HL-60 (cell line): ENCODE data around the gene DHX35.

ENCODE experiments used
- DNase-seq, 2 experiments: peaks; one replicate each; pipeline ENCODE4 v3.0.0-alpha.2; 2010 to 2020; ENCODE audit warnings: low read depth in 1 of 2, low spot score in 1 of 2
- H3K27ac ChIP-seq: fragments of 250-450 bp; sonication (Bioruptor Pico); replicated peaks from 2 replicates; pipeline ENCODE4 v1.5.1; 2020; ENCODE audit warnings: mild to moderate bottlenecking, moderate library complexity
- H3K27me3 ChIP-seq: fragments of 250-450 bp; sonication (Bioruptor Pico); 2 replicates; pipeline ENCODE4 v1.5.1; 2021; ENCODE audit warnings: mild to moderate bottlenecking, moderate library complexity; ENCODE audit not compliant: insufficient read depth, poor library complexity, severe bottlenecking
- H3K4me3 ChIP-seq: replicated peaks from 2 replicates; pipeline ENCODE4 v1.5.1; 2011; ENCODE audit warnings: mild to moderate bottlenecking, control low read depth, low read length; ENCODE audit not compliant: insufficient read depth
- GABPA ChIP-seq: IDR thresholded peaks from 2 replicates; pipeline ENCODE4 v1.6.1; 2012; ENCODE audit warnings: low read depth
- POLR2AphosphoS5 ChIP-seq: IDR thresholded peaks from 2 replicates; pipeline ENCODE4 v1.6.1; 2012; ENCODE audit warnings: low read depth
- REST ChIP-seq: IDR thresholded peaks from 2 replicates; pipeline ENCODE4 v1.6.1; 2012; ENCODE audit warnings: low read depth; ENCODE audit not compliant: insufficient replicate concordance
- SPI1 ChIP-seq: IDR thresholded peaks from 2 replicates; pipeline ENCODE4 v1.6.1; 2012; ENCODE audit warnings: low read depth, mild to moderate bottlenecking, borderline replicate concordance
- TF ChIP-seq, protein P1 (sequence below): IDR thresholded peaks from one replicate; pipeline ENCODE4 v1.5.1; 2011; ENCODE audit warnings: low read length, control low read depth, inconsistent platforms; ENCODE audit not compliant: insufficient read depth

DHX35 gene

DNA sequence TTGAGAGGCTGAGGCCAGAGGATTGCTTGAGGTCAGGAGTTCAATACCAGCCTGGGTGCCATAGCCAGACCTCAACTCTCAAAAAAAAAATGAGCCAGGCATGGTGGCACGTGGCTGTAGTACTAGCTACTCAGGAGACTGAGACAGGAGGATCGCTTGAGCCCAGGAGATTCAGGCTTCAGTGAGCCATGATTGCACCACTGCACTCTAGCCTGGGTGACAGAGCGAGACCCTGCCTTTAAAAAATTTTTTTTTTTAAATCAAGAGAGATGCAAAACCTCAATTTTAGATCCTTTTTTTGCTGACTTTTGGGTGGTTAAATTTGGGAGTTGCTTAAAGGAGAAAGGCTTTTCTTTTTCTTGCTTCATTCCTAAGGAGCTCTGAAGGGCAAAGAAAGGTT, 70.9 kb downstream of the DHX35 start:
- H3K27ac ChIP-seq: no peak overlapping the region
- no peak overlapping the region for H3K4me3 ChIP-seq
- TF ChIP-seq GABPA (no peak), POLR2AphosphoS5 (no peak), SPI1 (no peak), REST (no peak)
- TF ChIP-seq, protein P1, sequence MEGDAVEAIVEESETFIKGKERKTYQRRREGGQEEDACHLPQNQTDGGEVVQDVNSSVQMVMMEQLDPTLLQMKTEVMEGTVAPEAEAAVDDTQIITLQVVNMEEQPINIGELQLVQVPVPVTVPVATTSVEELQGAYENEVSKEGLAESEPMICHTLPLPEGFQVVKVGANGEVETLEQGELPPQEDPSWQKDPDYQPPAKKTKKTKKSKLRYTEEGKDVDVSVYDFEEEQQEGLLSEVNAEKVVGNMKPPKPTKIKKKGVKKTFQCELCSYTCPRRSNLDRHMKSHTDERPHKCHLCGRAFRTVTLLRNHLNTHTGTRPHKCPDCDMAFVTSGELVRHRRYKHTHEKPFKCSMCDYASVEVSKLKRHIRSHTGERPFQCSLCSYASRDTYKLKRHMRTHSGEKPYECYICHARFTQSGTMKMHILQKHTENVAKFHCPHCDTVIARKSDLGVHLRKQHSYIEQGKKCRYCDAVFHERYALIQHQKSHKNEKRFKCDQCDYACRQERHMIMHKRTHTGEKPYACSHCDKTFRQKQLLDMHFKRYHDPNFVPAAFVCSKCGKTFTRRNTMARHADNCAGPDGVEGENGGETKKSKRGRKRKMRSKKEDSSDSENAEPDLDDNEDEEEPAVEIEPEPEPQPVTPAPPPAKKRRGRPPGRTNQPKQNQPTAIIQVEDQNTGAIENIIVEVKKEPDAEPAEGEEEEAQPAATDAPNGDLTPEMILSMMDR: no peak
- DNase-seq: no peak
- H3K27me3 ChIP-seq: no peaks in the 10 kb centered on the region

GRCh38 chr20:39036011-39036410, 73.9 kb downstream of the DHX35 start:
- no peaks in the 10 kb centered on the region for H3K27me3 ChIP-seq
- H3K27ac ChIP-seq: no peak overlapping the region
- DNase-seq: no peak
- no peak for TF ChIP-seq REST
- TF ChIP-seq, protein P1: no peak
- no peak for TF ChIP-seq POLR2AphosphoS5
- no peak for TF ChIP-seq GABPA
- TF ChIP-seq SPI1: no peak
- H3K4me3 ChIP-seq: no peak overlapping the region

GRCh38 chr20:39036851-39037250, 74.7 kb downstream of the DHX35 start:
- no peak for TF ChIP-seq POLR2AphosphoS5
- no peak for TF ChIP-seq GABPA
- TF ChIP-seq, protein P1: no peak
- TF ChIP-seq SPI1: no peak
- no peak for TF ChIP-seq REST
- H3K4me3 ChIP-seq: no peak overlapping the region
- H3K27me3 ChIP-seq: no peaks in the 10 kb centered on the region
- DNase-seq: no peak
- H3K27ac ChIP-seq: no peak overlapping the region
